COR-L47 (cell line): ENCODE data around the gene DCD.
"Not testable (repeated sequence)": the region's sequence is repeated elsewhere in the genome, so short reads cannot be mapped to it uniquely, and the experiment has no call there.

Source experiments
- DNase-seq: peaks from one replicate; lab custom pipeline; 2025; lab: John Stamatoyannopoulos, UW

The DCD gene, protein sequence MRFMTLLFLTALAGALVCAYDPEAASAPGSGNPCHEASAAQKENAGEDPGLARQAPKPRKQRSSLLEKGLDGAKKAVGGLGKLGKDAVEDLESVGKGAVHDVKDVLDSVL

DNA sequence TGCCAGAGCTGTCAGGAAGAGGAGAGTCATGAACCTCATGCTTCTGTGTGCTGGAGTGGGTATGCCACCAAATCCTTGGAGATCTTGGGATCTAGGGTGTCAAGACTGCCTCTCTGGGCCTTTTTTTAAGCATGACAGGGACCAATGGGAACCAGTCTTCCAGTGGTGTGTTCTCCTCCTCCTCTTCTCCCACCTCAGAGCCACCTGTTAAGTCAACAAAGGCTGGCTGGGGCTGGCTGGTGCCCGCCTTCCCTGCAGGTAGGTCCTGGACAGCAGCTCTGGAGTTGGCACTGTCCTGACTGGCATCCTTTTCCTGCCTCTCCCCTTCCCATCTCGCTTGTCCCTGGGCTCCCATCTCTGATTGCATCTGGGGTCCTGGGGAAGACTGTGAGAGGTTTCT lies at the start of gene DCD:
Gene DCD, minus strand, starts transcription at position 101 of the 400 bp plus-strand sequence. Its CDS starts 62 bp downstream, at position 39.
- DNase-seq = no peak

DNA sequence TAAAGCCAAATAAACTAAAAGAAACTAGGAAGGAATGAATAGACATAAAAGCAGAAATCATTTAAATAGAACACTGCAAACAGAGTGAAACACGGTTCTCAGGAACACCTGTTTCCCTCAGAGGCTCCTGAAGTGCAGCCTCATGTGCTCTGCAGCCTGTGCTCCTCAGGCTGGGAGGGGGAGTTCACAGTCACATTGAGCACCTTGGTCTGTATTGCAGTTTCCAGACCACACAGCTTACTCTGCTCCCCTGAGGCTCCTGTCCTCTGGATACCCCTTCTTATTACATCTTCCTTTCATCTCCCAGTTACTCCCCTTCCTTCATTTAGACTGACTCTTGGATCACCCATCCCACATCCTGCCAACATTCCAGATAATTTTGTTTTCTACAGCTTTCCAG lies 49.7 kb upstream of the DCD start:
- DNase-seq = no peak

DNA sequence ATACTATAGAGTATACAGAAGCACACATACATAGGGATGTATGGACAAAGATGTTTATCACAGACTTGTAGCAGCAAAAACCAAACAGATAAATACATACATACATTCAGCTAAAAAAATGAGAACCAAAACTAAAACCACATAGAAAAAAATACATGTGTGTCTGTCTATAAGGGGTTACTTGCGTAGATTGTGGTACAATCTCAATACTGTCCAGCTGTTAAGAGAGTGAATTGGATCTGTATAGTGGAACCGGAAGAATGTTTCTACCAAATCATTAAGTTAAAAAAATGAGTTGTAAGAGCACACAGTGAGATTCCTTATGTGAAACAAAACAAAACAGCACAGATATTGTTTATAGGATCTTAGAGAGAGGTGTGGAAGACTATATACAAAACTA lies 44.2 kb upstream of the DCD start:
- DNase-seq = no peak

DNA sequence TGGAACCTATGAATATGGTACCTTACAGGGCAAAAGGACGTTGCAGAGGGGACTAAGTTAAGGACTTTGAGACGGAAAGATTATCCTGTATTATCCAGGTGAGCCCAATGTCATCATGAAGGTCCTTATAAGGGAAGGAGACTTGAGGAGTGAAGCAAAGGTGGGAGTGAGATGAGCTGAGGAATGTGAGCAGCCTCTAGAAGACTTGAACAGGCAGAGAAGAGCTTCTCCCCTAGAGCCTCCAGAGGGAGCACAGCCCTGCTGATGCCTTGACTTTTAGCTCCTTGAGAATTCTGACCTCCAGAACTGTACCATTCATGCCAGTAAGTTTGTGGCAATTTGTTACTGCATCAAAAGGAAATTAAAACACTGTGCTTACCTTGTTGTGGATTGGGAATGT lies 41.8 kb upstream of the DCD start:
- DNase-seq = no peak

DNA sequence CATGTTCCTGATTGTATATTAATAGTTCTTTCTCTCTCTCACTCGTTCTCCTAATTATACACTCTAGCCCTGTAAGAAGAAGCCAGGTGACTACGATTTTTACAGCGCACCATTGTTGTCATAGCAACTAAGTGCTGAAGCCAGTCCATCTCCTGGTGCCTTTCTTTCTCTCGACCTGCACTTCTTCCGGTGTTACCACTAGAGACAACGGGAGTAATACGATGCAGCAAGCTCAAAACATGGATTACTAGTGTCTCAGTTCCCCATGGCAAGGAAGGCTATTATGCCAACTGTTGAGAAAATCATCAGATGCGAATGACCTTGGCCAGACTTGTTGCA lies 40.8 kb upstream of the DCD start:
- DNase-seq = no peak

DNA sequence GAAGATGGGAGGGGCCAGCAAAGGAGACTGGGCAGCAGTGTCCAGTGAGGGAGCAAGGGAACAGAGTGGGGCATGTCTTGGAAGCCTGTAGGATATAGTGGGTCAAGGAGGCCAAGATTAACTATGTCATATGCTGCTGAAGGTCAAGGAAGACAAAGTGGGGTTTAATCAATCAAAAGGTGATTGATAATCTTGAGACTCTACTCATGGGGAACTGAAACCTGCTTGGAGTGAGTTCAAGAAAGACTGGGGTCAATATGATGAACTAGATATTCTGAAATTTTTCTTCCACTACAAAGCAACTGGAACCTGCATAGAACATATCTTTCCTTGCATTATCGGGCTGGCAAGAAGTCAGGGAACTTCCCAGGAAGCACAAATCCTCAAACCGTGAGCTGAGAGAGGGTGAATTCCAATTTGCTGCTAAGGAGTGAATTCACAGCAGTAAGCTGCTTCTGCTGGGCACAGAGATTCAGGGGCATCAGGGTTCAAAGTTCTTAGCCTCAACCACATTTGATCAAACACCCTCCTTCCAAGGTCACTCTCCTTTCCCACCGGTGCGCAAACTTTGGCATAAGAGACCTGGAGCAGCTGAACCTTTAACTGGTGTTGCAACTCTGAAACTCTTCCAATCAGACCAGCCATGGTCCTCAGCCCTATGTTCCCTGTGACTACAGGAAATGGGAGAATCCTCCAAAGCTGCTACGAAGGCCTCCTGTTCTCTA lies 40.3 kb upstream of the DCD start:
- no peak for DNase-seq

DNA sequence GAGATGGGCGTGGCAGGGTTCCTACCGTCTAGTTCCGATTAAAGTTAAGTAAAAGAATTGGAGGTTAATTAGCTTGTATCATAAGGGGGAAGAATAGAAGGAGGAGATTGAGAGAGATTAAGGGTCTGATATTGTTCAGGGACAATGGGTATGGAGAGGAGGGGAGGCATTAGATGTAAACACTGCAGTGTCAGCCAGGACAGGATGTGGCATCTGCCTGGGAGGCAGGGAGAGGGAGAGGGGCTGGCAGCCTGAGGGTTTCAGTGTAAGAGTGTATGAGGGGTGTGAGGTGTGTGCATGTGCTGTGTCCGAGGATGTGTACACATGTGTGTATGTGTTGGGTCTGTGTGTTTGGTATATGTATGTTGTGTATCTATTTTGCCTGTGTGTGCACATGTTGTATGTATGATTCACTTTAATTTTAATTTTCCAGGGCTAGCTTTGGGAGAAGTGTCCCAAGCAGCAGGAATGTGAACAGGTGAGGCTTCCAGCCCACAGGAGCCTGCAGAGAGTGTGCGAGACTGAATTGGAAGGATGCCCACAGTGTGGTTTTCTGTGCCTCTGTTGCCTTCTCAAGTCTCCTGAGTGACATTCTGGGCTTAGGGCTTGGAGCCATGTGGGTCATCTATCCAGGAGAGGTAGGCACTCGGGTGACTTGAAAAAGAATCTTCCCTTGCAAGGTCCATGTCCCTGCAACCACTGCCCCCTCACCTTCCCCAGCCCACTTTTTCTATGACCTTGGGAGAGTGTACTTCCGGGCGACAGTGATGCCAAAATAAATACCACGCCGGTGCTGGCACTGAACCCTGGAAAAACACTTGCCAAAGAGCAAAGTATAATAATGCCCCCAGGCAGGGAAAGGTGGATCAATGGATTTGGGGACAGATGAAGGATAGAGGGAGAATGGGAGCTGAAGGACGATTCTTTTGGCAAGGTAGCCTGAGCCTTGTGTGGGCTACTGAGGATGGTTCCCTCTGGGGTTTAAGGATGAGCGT lies 36.8 kb upstream of the DCD start:
- no peak for DNase-seq

DNA sequence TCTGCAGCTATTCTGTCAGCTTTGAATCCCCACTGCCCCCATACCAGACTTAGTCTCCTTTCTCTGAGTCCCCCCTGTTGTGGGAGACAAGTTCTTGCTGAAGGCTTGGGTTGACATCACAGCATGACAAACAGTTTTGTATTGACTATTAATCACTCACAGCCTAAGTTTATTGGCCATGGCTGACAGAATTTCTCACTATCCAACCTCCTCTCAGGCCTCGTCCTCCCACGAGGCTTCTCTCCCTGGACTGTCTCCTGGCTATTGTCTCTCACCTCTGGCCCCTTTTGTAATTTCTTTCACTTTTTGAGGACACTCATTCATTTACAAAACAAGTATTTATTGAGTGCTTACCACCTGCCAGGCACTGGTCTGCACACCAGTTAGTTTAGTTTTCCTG lies 35.2 kb upstream of the DCD start:
- no peak for DNase-seq

DNA sequence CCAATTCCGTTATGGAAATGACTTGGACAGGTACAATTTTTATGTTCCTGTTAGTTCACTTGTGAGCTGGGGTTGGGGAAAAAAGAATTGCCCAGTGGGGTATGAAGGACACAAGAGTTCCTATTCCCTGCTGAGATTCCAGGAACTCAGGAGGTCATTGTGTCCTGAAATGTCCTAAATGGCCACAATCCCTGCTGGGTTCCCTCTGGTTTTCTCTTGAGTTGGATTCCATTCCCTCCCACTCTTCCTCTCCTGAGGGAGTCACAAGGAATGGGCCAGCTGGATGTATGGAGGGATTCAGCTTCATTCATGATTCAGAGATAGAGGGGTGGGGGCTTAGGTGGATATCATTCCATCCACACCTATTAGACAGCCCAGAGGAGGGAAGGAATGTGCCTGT lies 34.5 kb upstream of the DCD start:
- no peak for DNase-seq

DNA sequence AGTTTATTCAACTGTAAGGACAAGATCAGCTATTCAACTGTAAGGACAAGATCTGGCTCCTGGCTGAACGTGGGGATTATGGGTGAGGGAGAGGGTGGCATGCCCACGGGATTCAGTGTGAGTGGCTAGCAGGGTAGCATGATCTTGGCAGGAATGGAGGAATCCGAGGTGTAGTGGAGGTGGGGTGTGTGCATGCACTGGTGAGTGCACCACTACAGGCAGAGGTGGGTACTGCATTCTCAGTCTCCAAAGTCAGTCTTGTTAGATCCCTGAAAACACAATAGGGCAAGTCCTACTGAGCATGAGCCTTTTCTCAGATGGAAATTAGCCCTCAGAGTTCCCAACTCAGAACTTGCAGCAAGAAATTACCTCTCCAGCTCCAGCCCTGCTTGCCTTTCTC lies 32.2 kb upstream of the DCD start:
- no peak for DNase-seq

DNA sequence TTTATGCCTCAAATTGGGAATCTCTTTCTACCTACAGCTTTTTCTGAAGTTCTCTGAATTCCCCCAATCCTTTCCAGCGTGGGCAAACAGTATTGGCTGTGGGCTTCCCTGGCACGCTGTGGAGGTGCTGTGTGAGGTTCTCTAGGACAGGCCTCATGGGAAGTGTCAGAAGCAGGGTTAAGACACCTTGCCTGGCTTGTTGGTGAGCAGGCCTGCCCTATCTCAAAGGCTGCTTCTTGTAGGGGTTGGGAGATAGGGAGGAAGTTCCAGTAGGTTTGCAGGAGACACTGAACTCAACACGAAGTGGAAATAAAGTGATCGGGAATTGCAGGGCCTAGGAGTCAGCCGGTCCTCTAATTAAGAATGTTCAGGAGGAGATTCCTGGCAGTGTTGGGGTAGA lies 30.0 kb upstream of the DCD start:
- no peak for DNase-seq

DNA sequence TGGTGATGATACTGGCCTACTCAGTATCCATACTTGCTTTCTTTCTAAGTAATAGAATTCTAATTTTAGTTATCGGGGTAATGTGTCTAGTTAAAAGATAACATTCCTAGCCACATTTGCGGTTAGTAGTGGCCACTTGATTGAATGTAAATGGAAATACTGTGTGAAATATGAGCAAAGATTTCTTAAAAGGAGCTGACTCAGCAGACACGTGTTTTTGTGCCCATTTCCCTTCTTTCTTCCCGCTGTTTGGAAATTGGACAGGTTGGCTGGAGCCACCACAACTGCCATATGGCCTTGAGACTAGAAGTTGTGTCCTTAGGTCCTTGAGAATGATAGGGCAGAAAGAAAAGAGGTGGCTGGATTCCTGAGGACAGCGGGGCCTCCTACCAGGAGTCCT lies 19.8 kb upstream of the DCD start:
- no peak for DNase-seq

DNA sequence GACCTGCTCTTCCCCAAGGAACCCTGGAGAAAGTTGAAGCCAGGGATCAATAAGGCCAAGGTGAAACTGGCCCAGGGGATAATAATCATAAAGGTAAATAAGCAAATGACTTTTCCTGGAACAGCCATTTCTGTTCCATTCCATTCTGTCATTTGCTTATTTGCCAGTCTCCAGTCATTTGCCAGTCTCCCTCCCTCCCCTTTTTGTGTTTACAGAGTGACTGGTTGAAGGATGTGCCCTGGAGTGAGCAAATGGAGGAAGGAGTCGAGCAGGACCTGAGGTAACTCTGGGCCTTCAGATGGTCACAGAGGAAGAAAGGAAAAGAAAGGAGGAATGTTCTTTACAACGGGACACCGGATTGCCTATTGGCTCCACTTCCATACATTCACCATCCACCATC lies 17.8 kb upstream of the DCD start:
- DNase-seq = no peak

DNA sequence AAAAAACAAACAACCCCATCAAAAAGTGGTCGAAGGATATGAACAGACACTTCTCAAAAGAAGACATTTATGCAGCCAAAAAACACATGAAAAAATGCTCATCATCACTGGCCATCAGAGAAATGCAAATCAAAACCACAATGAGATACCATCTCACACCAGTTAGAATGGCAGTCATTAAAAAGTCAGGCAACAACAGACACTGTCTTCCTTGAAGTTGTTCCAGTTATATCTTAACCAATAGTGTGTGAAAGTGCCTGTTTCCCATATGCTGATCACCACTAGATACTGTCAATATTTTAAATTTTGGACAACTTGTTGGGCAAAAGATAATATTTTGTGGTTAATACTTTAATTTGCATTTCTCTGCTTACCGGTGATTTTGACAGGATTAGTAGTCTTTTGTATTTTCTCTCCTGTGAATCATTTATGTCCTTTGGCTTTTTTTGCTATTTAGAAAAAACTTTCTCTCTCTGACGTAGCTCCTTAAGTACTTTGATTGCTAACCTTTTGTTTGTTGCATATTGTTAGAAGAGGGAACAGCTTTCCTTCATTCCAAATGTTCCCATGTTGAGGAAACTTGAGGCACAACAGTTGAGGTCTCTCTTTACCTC lies 17.0 kb upstream of the DCD start:
- DNase-seq = not testable (repeated sequence)

DNA sequence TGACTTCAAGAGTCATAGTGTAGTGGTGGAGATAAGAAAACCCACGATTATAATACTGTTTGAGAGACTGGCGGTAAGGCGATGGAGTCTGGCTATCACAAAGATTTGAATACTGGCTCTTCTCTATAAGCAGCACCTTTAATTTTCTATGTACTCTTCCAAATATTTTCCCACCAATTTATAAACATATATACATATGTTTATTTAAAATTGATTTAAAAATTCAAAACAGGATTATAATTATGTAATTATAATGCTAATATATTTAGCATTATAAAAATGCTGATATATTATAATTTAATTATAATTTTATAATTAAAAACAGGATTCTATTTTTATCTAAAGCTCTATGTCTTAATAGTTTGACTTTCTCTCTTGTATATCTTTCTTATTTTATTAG lies 15.4 kb upstream of the DCD start:
- DNase-seq = no peak

DNA sequence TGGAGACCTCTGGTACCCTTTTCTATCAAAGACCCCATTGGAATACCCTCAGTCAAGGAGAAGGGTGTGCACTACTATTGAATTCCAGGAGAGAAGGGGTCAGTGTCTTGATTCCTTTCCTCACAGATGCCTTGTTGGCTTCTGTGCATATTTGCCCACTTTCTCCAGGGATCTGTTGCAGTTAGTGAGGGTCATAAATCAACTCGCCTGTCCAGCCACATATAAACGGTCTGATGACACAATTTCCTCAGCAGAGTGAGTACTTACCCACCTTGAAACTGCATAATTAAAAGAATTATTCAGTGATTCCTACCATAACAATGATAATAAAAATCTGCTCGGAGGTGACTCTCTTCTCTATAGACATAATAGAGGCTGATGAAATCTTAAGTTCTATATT lies 13.9 kb upstream of the DCD start:
- no peak for DNase-seq

DNA sequence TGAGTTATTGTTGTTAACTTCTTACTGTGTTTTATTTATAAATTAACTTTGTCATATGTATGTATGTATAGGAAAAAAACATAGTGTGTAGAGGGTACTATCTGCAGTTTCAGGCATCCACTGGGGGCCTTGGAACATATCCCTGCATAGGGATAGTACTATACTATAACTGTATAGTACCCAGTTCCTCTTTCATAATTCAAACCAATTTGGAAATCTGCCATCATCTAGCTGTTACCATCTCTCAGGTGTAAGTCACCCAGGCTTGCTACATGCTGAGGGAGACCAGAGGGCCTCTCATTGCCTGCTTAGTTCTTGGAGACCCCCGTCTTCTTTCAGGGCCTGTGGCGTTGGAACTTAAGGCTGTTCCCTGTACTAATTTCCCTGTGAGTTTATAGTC lies 12.9 kb upstream of the DCD start:
- no peak for DNase-seq

DNA sequence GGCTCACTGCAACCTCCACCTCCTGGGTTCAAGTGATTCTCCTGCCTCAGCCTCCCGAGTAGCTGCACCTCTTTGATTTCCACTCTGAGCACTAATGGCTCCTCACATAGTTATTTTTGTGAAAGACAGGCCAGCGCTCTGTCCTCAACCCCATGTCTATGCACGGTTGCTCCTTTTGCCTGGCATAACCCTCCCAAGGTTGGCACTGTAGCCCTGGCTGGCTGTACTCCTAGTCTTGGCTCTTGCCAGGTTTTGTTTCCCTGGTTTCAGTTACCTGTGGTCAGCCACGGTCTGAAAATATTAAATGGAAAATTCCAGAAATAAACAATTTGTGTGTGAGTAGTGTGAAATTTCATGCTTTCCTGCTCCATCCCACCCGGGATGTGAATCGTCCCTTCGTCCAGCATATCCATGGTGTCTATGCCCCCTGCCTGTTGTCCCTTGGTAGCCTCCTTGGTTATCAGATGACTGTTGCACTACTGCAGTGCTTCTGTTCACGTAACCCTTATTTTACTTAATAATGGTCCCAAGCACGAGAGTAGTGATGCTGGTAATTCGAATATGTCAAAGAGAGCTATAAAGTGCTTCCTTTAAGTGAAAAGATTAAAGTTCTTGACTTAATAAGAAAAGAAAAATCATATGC lies 12.3 kb upstream of the DCD start:
- no peak for DNase-seq

DNA sequence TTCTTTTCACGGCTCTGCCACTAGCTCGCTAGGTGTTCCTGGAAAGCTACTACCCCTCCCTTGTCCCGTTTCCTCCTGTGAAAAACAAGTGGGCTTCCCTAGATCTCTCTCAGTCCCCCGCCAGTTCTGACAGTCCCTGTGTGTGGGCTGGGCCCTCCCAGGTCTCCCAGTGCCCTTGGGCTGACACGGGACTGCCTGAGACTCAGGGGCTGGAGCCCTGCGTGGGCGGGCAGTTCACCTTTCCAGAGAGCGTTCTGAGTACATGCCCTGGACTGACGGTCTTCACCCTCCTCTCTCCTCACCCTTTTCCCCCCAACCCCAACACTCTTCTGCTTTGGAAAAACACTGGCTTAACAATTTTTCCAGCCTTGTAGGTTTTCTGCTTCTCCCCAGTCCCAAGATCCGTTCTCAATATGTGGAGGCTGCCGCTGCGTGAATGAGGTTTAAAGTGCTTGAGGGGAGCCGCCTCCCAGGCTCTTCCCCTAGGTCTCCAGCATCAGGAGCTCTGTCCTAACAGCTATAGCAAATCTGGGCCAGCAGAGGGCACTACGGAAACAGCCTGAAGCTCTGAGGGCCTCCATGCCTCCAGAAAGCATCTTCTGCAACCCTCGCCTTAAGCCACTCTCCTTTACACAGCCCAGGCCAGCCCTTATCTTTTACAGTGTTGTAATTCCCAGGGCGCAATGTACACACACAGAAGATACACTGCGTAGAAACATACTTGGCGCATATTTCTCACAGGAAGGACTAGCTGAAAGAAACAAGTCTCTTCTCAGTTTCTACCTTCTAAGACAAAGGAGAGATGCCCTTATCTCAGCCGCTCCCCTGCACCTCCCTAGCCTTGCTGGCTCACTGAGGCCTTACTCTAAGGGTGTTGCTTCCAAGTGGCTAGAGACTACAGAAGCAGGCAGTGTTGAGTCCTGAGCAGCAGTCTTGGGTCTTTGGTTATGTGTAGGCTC lies 10.4 kb upstream of the DCD start:
- DNase-seq = no peak

DNA sequence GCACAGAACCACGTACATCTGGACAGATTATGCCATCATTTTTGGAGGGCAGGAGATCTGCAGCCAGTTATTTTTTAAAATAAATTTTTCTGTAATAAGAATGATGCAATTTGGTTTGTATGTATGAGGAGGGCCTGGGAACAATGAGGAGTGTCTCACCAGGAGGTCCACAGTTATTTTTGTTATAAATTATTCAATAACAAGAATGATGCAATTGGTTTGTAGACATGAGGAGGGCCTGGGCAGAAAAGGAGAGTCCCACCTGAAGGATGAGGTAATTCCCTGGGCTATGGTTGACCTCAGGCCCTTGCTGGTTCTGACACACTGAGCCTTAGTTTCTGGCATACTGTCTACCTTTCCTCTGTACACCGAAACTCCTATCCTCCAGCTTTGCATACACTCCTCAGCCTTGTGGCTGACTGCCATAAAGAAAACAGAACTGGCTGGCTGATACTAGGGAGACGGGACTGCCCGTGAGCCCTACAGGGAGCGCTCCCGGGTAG lies 9.0 kb upstream of the DCD start:
- DNase-seq = no peak

DNA sequence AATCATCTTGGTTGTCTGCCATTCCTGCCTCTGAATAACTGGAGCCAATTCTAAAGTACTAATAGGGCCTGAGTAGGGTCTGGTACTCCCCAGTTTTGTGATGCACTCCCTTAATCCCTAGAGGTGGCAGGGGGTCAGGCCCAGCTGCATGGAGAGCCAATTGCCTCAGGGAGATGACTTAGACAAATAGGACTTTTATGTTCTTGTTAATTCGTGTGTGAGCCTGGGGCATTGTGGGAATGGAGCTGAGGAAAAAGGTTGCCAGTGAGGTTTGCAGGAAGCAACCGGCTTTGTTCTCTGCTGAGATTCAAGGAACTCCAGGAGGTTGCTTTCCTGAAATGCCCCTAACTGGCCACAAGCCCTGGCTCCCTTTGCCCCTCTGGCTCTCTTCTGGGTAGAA lies 6.8 kb upstream of the DCD start:
- DNase-seq = no peak
